GM18499 (cell line): ENCODE results near the gene CYSRT1.

Experiments used
- ATAC-seq: cut with Tn5 transposase; IDR thresholded peaks from one replicate; pipeline ENCODE4 v1.9.1; 2021; ENCODE audit warnings: moderate number of reproducible peaks; ENCODE audit not compliant: insufficient read depth, unreplicated experiment

CYSRT1 gene

GRCh38 chr9:137222190-137223077, 2.5 kb upstream of the CYSRT1 start, which contains the start of gene RNF208:
TSS of gene RNF208 (minus strand) at chr9:137222240. CDS start at chr9:137221212, 1,028 bp downstream.
- no peak for ATAC-seq

- ATAC-seq = peak; percentile 49
These were observed 1.6 kb upstream of the CYSRT1 start for GRCh38 chr9:137223078-137223970.

DNA sequence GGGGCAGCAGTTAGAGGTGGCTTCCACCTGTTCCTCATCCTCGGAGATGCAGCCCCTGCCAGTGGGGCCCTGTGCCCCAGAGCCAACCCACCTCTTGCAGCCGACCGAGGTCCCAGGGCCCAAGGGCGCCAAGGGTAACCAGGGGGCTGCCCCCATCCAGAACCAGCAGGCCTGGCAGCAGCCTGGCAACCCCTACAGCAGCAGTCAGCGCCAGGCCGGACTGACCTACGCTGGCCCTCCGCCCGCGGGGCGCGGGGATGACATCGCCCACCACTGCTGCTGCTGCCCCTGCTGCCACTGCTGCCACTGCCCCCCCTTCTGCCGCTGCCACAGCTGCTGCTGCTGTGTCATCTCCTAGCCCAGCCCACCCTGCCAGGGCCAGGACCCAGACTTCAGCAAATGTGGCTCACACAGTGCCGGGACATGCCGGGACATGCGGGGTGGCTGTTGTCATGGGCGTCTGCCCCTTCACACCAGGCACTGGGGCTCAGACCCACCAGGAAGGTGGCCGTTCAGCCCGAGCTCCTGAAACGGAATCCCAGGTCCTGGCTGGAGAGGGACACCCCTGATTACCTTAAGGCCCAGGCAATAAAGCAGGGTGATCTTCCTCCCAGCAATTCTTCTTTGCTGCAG, 841 bp downstream of the CYSRT1 start:
- no peak for ATAC-seq

DNA sequence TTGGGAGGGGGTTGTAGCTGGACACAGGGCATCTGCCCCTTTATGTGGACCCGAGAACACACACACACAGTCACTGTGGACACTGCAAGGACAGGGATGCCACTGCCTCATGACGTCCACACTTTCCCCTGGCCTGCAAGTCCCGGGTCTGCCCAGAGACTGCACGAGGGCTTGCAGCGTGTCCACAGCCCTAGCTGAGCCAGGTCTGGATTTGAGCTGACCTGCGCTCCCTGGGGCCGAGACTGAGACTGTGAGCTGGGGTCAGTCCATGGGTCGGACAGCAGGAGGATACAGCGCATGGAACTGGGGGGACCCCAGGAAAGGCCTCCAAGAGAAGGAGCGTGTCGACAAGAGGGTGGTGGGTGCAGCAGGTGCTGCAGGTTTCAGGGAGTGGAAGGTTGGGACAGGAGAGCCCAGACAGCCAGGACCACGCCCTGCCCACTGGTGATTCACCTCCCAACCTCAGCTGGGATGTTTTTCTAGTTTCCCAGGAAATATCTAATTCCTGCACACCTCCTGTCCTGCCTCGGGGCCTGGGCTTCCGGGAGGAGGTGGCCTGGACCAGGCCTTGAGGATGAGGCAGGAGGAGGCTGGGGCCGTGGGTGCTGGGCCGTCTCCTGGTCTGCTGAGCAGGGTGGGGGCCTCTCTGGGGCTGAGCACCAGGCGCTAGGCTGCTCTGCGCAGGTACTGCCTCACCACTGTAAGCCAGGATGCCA, 1.5 kb downstream of the CYSRT1 start:
- ATAC-seq = no peak

DNA sequence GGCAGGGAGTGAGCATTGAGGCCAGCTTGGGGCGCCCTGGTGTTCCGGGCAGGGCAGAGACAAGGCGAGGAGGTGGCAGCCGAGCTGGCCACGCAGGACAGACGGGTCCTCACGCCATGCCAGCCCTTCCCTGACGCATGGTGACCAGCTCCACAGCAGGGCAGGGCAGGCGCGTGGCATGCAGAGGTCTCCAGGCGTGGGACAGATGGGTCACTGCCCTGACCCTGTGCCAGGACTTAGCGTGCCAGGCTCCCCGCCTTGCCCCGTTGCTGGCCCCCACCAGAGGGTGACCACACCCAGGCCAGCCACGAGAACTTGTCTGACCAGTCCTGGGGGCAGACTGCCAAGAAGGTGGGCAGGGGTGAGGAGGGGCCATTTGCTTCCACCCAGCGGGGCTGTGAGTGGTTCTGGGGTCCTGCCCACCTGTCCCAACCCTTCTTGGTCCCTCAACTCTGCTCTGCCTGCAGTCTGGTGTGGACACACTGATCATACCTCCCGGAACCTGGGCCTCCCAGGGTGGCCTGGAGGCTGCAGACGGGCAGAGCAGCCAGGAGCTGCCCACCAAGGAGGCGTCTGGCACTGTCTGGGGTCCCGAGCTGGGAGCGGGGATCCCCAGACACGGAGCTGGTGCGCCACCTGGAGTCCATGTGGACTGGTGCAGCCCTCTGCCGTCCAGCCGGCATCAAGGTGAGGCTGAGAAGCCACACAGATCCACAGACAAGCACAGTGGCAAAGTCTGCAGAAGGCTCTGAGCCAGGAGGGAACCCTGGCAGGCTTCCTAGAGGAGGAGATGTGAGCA, 2.3 kb downstream of the CYSRT1 start, which contains the start of gene RNF224:
Gene RNF224, plus strand, starts transcription at position 449 of the 799 bp plus-strand sequence. CDS start 834 bp downstream, outside the sequence.
- ATAC-seq = no peak

DNA sequence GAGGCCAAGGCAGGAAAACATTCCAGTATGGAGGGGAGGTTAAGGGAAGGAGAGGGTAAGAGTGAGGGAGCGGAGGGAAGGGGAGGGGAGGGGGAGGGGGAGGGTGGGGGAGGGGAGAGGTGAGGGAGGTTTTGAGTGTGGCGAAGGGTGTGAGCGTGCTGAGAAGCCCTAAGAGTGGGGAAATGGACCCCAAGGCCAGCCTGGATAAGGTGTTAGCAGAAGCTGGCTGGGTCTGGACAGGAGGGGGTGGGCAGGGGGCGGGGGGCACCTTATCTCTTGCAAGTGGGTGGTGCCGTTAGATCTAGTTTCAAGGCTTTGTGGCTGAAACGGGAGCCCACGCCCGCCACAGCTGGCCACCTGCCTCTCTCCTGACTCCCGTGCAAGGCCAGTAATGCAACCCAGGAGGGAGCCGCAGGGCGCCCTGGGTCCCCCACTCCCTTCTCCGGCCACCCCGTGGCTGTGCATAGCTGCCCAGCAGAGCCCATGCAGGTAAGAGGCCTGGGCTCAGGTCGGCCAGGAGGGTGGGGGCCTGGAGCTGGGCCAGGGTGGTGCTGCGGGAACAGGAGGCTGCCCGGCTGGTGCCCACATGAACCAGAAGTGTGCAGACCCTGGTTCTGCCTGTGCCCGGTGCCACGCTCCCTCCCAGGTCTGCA, 3.0 kb downstream of the CYSRT1 start:
- ATAC-seq = no peak

DNA sequence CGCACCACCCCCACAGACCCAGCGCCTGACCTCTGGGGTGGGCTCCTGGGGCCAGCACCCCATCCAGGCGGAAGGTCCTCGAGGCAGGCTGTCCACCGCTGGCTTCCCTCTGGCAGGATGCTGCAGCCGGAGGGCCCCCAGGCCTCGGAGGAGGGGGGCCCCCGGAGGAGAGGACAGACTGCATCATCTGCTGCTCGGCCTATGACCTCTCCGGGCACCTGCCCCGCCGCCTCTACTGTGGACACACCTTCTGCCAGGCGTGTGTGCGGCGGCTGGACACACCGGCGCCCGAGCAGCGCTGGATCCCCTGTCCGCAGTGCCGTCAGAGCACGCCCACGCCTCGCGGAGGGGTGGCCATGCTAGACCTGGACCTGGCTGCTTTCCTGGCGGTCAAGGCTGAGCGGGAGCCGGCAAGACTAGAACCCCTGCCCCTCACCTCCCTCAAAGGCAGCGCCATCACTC, 3.6 kb downstream of the CYSRT1 start:
- ATAC-seq = no peak

GRCh38 chr9:137228968-137229896, 4.3 kb downstream of the CYSRT1 start:
- ATAC-seq = no peak

- no peak for ATAC-seq
These were observed 5.1 kb downstream of the CYSRT1 start for GRCh38 chr9:137229903-137230704.

DNA sequence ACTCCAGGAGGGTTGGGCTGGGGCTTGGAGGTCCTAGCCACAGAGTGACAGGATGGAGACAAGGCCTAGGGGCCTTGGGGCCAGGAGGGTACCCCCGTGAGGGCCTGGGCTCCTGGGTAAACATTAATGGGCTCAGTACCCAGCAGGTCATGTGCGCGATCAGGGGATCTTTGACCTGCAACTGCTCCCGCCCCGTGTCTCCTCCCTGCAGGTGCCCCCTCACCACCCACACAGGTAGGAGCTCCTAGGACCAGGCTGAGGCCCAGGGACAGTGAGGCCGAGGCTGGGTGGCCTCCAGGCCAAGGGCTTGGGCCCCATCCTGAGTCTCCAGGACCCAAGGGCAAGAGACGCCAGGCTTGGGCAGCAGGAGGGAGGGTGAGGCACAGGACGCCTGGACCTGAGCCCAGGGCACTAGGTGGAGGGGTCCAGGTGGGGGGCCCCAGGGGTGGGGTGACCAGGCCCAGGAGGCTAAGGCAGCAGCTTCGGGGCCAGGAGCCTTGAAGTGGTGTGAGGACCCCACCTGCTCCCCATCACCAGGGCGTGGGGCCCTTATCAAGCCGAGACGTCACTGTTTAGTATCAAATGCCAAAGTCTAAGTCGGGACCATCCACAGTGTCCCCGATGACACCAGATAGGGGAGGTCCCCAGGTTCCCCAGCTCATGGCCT, 5.9 kb downstream of the CYSRT1 start, which contains the start of gene SLC34A3:
Gene SLC34A3, plus strand, starts transcription at position 197 of the 667 bp plus-strand sequence. CDS start 802 bp downstream, outside the sequence.
- ATAC-seq = no peak

DNA sequence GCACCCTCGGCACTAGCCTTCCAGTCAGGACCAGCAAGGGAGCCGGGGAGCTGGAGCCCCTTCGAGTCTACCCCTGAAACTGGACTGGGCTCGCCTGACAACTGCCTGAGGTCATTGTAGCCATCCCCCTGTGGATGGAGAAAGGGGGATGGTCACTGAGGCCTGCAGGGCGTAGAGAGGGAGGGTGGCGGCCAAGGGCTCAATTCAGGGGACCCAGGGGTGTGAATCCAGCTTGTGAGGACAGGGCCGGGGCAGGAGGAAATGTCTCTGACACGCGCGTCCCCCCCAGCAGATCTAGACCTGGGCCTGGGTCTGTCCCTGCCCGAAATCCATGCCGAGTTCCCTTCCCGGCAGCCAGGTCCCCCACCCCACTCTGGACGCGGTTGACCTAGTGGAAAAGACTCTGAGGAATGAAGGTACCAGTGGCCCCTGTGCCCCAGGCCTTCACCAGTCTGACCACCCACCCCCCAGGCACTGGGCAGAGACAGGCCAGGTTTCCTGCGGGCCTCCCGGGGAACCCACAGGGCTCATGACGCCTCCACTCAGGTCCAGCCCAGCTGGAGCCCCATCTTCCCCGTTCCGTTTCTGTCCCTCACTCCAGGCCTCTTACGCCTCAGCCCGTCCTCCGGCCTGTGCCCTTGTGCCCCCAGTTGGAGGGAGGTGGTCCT, 6.5 kb downstream of the CYSRT1 start:
- no peak for ATAC-seq

DNA sequence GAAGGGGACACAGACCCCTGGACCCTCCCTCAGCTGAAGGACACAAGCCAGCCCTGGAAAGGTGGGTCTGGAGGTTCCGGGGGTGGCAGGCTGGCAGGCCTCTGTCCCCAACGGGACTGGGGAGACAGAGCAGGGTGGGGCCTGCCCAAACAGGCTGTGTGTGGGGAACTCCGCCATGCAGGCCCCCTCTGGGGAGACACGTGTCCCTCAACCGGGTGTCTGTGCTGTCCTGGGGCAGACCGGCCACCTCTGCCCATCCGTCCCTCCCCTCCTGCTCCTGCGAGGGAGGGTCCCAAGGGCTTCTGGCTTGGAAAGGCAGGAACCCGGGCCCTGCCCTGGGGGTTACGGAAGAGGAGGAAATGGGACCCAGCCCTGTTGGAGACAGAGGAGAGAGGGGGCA, 7.1 kb downstream of the CYSRT1 start:
- ATAC-seq = no peak

- ATAC-seq = no peak
These were observed 7.5 kb downstream of the CYSRT1 start for GRCh38 chr9:137232510-137232909.

DNA sequence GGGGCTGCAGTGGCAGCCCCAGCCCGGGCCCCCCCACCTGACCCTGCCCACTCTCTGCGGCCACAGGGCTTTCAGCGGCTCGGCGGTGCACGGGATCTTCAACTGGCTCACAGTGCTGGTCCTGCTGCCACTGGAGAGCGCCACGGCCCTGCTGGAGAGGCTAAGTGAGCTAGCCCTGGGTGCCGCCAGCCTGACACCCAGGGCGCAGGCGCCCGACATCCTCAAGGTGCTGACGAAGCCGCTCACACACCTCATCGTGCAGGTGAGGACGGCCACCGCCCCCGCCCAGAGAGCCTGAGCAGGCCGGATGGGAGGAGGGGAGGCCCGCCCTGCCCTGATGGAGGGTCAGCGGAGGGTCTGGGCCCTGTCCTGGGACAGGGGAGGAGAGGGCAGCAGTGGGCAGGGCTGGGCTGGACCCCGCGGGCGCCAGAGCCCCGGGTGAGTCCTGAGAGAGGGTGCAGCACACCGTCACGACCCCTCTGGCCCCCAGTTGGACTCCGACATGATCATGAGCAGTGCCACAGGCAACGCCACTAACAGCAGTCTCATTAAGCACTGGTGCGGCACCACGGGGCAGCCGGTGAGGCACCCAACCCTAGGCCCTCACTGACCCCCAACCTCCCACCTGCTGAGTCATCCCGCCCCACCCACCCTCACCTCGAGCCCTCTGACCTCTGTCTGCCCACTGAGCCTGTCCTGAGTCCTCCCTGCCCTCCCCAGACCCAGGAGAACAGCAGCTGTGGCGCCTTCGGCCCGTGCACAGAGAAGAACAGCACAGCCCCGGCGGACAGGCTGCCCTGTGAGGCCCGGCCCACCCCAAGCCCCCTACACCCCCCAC, 8.4 kb downstream of the CYSRT1 start:
- ATAC-seq = no peak
